GM19372 (cell line): ENCODE results near the gene RPTN.

ENCODE experiments used
- ATAC-seq: cut with Tn5 transposase; IDR thresholded peaks from one replicate; pipeline ENCODE4 v1.9.1; 2021; ENCODE audit warnings: mild to moderate bottlenecking, low read depth, moderate library complexity; ENCODE audit not compliant: unreplicated experiment

Gene RPTN

GRCh38 chr1:152159144-152159543 is at the start of gene RPTN:
Gene RPTN (minus strand): TSS chr1:152159228. CDS start chr1:152157889, 1,339 bp downstream.
- no peak for ATAC-seq

- ATAC-seq = no peak
These were observed 40.0 kb upstream of the RPTN start for GRCh38 chr1:152198982-152199381.

- ATAC-seq = no peak
These were observed 38.4 kb upstream of the RPTN start for GRCh38 chr1:152197361-152197941.

- ATAC-seq = no peak
These were observed 32.7 kb upstream of the RPTN start for GRCh38 chr1:152191711-152192110.

GRCh38 chr1:152191260-152191659 is 32.2 kb upstream of the RPTN start:
- no peak for ATAC-seq

GRCh38 chr1:152190589-152190988 is 31.6 kb upstream of the RPTN start:
- ATAC-seq = no peak

- no peak for ATAC-seq
These were observed 30.8 kb upstream of the RPTN start for GRCh38 chr1:152189657-152190442.

- ATAC-seq = no peak
These were observed 29.9 kb upstream of the RPTN start for GRCh38 chr1:152188673-152189591.

GRCh38 chr1:152186556-152187285 is 27.7 kb upstream of the RPTN start:
- ATAC-seq = no peak

GRCh38 chr1:152185544-152186391 is 26.7 kb upstream of the RPTN start:
- no peak for ATAC-seq

- no peak for ATAC-seq
These were observed 23.9 kb upstream of the RPTN start for GRCh38 chr1:152182944-152183361.

- ATAC-seq = no peak
These were observed 23.4 kb upstream of the RPTN start for GRCh38 chr1:152182431-152182830.

GRCh38 chr1:152179566-152179965 is 20.5 kb upstream of the RPTN start:
- no peak for ATAC-seq

GRCh38 chr1:152170287-152170905 is 11.4 kb upstream of the RPTN start:
- no peak for ATAC-seq

- no peak for ATAC-seq
These were observed 10.5 kb upstream of the RPTN start for GRCh38 chr1:152169366-152170025.

- no peak for ATAC-seq
These were observed 9.5 kb upstream of the RPTN start for GRCh38 chr1:152168535-152168868.

- ATAC-seq = no peak
These were observed 9.0 kb upstream of the RPTN start for GRCh38 chr1:152167835-152168534.

GRCh38 chr1:152166966-152167365 is 7.9 kb upstream of the RPTN start:
- no peak for ATAC-seq
